Activated T-helper 17 cell treated with anti-CD3 and anti-CD28 coated beads, Interleukin-2, amount 50 U/mL, for 72 hours (primary cell): Measurements from ENCODE around the gene PKP4. TPM values are rescaled to one million over a fixed set of nuclear protein-coding genes. Genes with fewer than 3 reads are reported as not detected.

Source experiments
- ATAC-seq: fragments of 150-1000 bp; cut with Tn5 transposase; replicated peaks from 2 replicates; pipeline ENCODE4 v1.10.0; 2021; ENCODE audit warnings: mild to moderate bottlenecking, moderate library complexity
- H3K27ac Mint-ChIP-seq: one replicate; pipeline ENCODE4 v1.8.0; 2022; ENCODE audit warnings: mixed read lengths
- H3K27me3 Mint-ChIP-seq: one replicate; pipeline ENCODE4 v1.8.0; 2022; ENCODE audit warnings: mixed read lengths
- H3K36me3 Mint-ChIP-seq: one replicate; pipeline ENCODE4 v1.8.0; 2022; ENCODE audit warnings: low read depth, mild to moderate bottlenecking, mixed read lengths
- H3K4me1 Mint-ChIP-seq: one replicate; pipeline ENCODE4 v1.8.0; 2022; ENCODE audit warnings: mixed read lengths
- H3K4me3 Mint-ChIP-seq: one replicate; pipeline ENCODE4 v1.8.0; 2022; ENCODE audit warnings: mild to moderate bottlenecking, mixed read lengths
- H3K9me3 Mint-ChIP-seq: one replicate; pipeline ENCODE4 v1.8.0; 2022; ENCODE audit warnings: mixed read lengths
- total RNA-seq, 2 donors: library from RNA; stranded (reverse); gene quantifications; one replicate each; pipeline ENCODE4 v1.2.3, GENCODE V29; 2022

PKP4 gene
- total RNA-seq, 2 donors from 2014 or later: 24.0 to 35.0 TPM

DNA sequence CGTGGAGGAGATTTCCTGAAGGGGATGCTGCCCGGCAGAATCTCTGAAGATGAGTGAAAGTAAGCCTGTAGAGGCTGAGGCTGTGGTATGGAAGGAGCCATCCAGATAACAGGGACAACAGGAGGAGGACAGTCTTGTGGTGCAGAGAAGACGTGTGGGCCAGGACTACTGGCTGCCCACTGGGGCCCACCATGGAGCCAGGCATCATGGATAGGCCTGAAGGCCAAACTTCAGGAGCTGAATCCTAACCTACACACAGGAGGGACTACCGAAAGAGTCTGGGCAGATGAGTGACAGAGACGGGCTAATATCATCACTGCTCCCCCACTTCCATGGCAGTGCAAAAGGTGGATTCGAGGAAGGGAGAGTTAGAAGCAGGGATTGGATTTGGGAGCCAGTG lies 207.0 kb downstream of the PKP4 start:
- no peak for ATAC-seq
- no peak overlapping the region for H3K4me3 Mint-ChIP-seq

GRCh38 chr2:158664987-158665386 lies 208.2 kb downstream of the PKP4 start:
- ATAC-seq: no peak
- H3K4me1 Mint-ChIP-seq: peaks cover 2% of the 10 kb centered on the region
- H3K27ac Mint-ChIP-seq: no peak overlapping the region
- no peaks in the 10 kb centered on the region for H3K27me3 Mint-ChIP-seq
- H3K4me3 Mint-ChIP-seq: no peak overlapping the region
- H3K36me3 Mint-ChIP-seq: peaks cover 50% of the 10 kb centered on the region
- H3K9me3 Mint-ChIP-seq: no peaks in the 10 kb centered on the region

More for the DNA sequence above, 207.0 kb downstream of the PKP4 start:
- H3K9me3 Mint-ChIP-seq: no peaks in the 10 kb centered on the region
- H3K27me3 Mint-ChIP-seq: no peaks in the 10 kb centered on the region
- peaks cover 51% of the 10 kb centered on the region for H3K36me3 Mint-ChIP-seq
- H3K4me1 Mint-ChIP-seq: peaks cover 10% of the 10 kb centered on the region
- H3K27ac Mint-ChIP-seq: no peak overlapping the region

- Mint-ChIP-seq H3K36me3 (peaks cover 48% of the 10 kb centered on the region), H3K27me3 (no peaks in the 10 kb centered on the region), H3K27ac (no peak overlapping the region), H3K4me3 (no peak overlapping the region), H3K4me1 (no peaks in the 10 kb centered on the region), H3K9me3 (no peaks in the 10 kb centered on the region)
- ATAC-seq: no peak
These were observed 209.0 kb downstream of the PKP4 start for GRCh38 chr2:158665536-158666302.

- Mint-ChIP-seq H3K27ac (no peak overlapping the region), H3K27me3 (no peaks in the 10 kb centered on the region), H3K4me1 (no peaks in the 10 kb centered on the region), H3K9me3 (no peaks in the 10 kb centered on the region), H3K36me3 (peaks cover 43% of the 10 kb centered on the region), H3K4me3 (no peak overlapping the region)
- no peak for ATAC-seq
These were observed 210.2 kb downstream of the PKP4 start for GRCh38 chr2:158666969-158667368.

DNA sequence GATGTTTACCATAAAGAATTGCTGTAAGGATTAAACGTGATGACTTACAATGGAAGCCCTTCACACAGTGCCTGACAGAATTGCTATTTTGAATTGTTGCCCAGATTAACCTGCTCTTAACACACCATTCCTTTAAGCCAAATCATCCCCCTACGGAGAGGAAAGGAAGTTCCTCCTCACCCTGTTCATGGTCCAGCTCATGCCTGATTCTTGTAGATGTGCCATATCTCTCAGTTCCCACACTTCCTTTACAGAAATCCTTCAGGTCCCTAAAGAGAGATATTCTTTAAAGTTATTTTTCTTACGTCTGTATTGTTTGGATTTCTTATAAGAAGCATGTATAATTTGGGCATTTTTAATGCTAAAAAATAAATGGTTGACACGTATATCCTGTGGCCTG lies 210.8 kb downstream of the PKP4 start:
- Mint-ChIP-seq H3K4me1 (no peaks in the 10 kb centered on the region), H3K36me3 (peaks cover 43% of the 10 kb centered on the region), H3K9me3 (no peaks in the 10 kb centered on the region), H3K4me3 (no peak overlapping the region), H3K27me3 (no peaks in the 10 kb centered on the region), H3K27ac (no peak overlapping the region)
- ATAC-seq: no peak

DNA sequence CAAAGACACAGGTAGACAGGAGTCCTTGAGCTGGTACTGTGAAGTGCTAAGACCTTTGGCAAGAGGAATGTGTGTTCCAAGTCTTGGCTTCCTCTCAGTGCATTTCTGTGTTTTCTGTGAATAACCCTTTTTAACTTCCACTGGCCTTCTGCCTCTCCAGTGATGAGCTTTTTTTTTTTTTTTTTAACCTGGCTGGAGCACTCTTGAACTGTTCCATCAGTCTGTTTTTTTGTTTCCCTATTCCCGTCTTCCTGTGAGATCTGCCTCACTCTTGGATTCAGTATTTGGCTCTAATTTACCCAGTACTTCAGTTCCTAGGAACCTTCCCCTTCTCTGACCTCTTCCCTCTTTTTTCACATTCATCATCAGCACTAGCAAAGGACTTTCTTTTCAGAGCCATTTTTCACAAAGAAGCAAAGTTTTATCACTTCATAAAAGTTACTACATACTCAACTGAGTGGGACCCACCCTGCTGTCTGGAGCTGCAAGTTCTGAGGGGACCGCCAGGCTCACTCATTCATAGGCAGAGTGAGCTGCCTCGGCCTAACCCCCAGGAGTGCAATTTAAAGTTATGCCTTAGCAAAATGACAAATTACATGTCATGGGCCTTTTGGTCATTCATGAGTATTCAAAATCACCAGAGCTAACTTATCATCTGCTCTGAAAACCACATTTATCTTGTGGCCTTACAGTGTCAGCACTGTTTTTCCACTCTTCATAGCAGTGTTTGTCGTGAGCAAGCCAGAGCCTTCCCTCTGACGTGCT lies 211.4 kb downstream of the PKP4 start:
- Mint-ChIP-seq H3K9me3 (no peaks in the 10 kb centered on the region), H3K4me3 (no peak overlapping the region), H3K36me3 (peaks cover 43% of the 10 kb centered on the region), H3K4me1 (no peaks in the 10 kb centered on the region), H3K27ac (no peak overlapping the region), H3K27me3 (no peaks in the 10 kb centered on the region)
- ATAC-seq: no peak

DNA sequence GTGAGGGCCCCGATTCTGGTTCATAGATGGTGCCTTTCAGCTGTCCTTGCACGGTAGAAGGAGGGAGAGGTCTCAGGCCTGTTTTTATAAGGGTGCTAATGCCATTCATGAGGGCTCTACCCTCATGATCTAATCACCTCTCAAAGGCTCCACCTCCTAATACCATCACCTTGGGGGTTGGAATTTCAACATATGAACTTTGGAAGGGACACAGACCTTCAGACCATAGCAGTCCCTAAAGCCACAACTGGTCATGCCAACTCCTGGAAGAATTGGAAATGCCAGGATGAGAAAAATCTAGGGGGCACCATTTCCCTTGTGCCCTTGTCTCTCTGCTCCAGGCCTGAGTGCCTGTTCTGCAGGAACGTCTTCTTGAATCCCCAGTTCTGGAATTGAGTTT lies 213.5 kb downstream of the PKP4 start:
- Mint-ChIP-seq H3K4me1 (no peaks in the 10 kb centered on the region), H3K9me3 (no peaks in the 10 kb centered on the region), H3K36me3 (peaks cover 55% of the 10 kb centered on the region), H3K27me3 (no peaks in the 10 kb centered on the region), H3K27ac (no peak overlapping the region), H3K4me3 (no peak overlapping the region)
- no peak for ATAC-seq

GRCh38 chr2:158671360-158672245 lies 214.9 kb downstream of the PKP4 start:
- no peak for ATAC-seq

GRCh38 chr2:158676295-158676694 lies 219.5 kb downstream of the PKP4 start:
- Mint-ChIP-seq H3K4me3 (no peak overlapping the region), H3K27me3 (no peaks in the 10 kb centered on the region), H3K27ac (no peak overlapping the region), H3K4me1 (no peaks in the 10 kb centered on the region), H3K36me3 (peaks cover 67% of the 10 kb centered on the region), H3K9me3 (no peaks in the 10 kb centered on the region)
- no peak for ATAC-seq

More at GRCh38 chr2:158671360-158672245, 214.9 kb downstream of the PKP4 start:
- H3K27ac Mint-ChIP-seq: no peak overlapping the region
- H3K9me3 Mint-ChIP-seq: no peaks in the 10 kb centered on the region
- H3K27me3 Mint-ChIP-seq: no peaks in the 10 kb centered on the region
- H3K36me3 Mint-ChIP-seq: peaks cover 58% of the 10 kb centered on the region
- H3K4me1 Mint-ChIP-seq: no peaks in the 10 kb centered on the region
- H3K4me3 Mint-ChIP-seq: no peak overlapping the region

GRCh38 chr2:158676696-158677095 lies 219.9 kb downstream of the PKP4 start:
- peaks cover 67% of the 10 kb centered on the region for H3K36me3 Mint-ChIP-seq
- no peaks in the 10 kb centered on the region for H3K9me3 Mint-ChIP-seq
- no peak overlapping the region for H3K4me3 Mint-ChIP-seq
- no peak overlapping the region for H3K27ac Mint-ChIP-seq
- H3K4me1 Mint-ChIP-seq: no peaks in the 10 kb centered on the region
- no peak for ATAC-seq
- no peaks in the 10 kb centered on the region for H3K27me3 Mint-ChIP-seq

- no peaks in the 10 kb centered on the region for H3K4me1 Mint-ChIP-seq
- peaks cover 67% of the 10 kb centered on the region for H3K36me3 Mint-ChIP-seq
- ATAC-seq: no peak
- no peaks in the 10 kb centered on the region for H3K9me3 Mint-ChIP-seq
- no peak overlapping the region for H3K4me3 Mint-ChIP-seq
- H3K27ac Mint-ChIP-seq: no peak overlapping the region
- H3K27me3 Mint-ChIP-seq: no peaks in the 10 kb centered on the region
These were observed 220.8 kb downstream of the PKP4 start for GRCh38 chr2:158677542-158677941.

DNA sequence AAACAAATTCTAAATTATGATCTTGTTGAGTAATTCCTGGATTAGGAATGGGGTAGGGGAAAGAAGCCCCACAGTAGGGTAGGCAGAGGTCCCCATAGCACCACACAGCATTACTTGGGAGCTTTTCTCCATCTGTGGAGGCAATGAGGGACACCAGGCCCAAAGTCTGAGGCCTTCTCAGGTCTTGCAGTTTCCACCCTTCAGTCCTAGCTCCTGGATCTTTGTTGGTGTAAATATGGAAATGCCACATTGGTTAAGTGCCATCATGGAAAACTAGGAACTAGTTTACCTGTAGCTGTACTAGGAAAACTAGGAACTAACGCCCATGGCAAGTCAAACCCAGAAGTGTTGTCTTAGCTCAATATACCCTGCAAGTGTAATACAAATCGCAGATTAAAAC lies 225.1 kb downstream of the PKP4 start:
- Mint-ChIP-seq H3K27me3 (no peaks in the 10 kb centered on the region), H3K36me3 (peaks cover 32% of the 10 kb centered on the region), H3K27ac (no peak overlapping the region), H3K4me3 (no peak overlapping the region), H3K9me3 (no peaks in the 10 kb centered on the region), H3K4me1 (no peaks in the 10 kb centered on the region)
- no peak for ATAC-seq

DNA sequence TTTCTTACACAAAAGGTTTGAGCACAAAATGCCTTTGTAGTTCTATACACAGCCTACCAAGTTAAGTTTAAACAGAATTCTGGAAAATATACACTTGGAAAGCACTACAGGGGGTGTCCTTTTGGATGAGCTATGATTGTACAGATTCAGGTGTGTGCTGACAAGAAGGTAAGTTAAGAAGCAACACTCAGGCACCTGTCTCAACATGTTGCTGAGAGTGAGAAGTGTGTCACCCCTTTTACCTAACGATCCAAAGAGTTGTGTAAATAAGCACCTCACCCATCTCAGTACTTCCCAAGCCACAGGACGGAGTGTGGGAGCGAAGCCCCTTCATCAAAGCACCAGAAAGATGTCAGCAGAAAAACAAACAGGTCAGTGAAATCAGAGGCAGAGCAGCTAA lies 228.9 kb downstream of the PKP4 start:
- no peak overlapping the region for H3K4me3 Mint-ChIP-seq
- no peaks in the 10 kb centered on the region for H3K4me1 Mint-ChIP-seq
- no peaks in the 10 kb centered on the region for H3K9me3 Mint-ChIP-seq
- no peak for ATAC-seq
- peaks cover 4% of the 10 kb centered on the region for H3K27me3 Mint-ChIP-seq
- H3K27ac Mint-ChIP-seq: no peak overlapping the region
- H3K36me3 Mint-ChIP-seq: peaks cover 4% of the 10 kb centered on the region

- H3K27me3 Mint-ChIP-seq: peaks cover 4% of the 10 kb centered on the region
- H3K4me3 Mint-ChIP-seq: no peak overlapping the region
- no peak overlapping the region for H3K27ac Mint-ChIP-seq
- H3K9me3 Mint-ChIP-seq: no peaks in the 10 kb centered on the region
- no peak for ATAC-seq
- H3K4me1 Mint-ChIP-seq: no peaks in the 10 kb centered on the region
- H3K36me3 Mint-ChIP-seq: no peaks in the 10 kb centered on the region
These were observed 229.5 kb downstream of the PKP4 start for GRCh38 chr2:158686210-158686691.
